Immature natural killer cell (primary cell): Measurements from ENCODE around the gene GLRA1. TPM values are rescaled to one million over a fixed set of nuclear protein-coding genes. Genes with fewer than 3 reads are reported as not detected.
A peak's percentile ranks its signal among the peaks of the same experiment; 100 is the strongest.

Experiments used
- DNase-seq, 3 donors: peaks; one replicate each; pipeline ENCODE4 v3.0.0; 2022; ENCODE audit warnings: mixed read lengths in 1 of 3
- H3K27ac Mint-ChIP-seq, 6 donors: one replicate each; pipeline ENCODE4 v1.8.0; 2020; ENCODE audit warnings: mixed read lengths in 6 of 6, mild to moderate bottlenecking in 5 of 6, inconsistent platforms in 4 of 6, moderate library complexity in 3 of 6
- H3K27me3 Mint-ChIP-seq, 3 donors: one replicate each; pipeline ENCODE4 v1.8.0; 2020 to 2021; ENCODE audit warnings: low read depth in 3 of 3, mild to moderate bottlenecking in 3 of 3, mixed read lengths in 3 of 3, moderate library complexity in 3 of 3, inconsistent platforms in 1 of 3
- H3K36me3 Mint-ChIP-seq, 3 donors: one replicate each; pipeline ENCODE4 v1.8.0; 2020; ENCODE audit warnings: mixed read lengths in 3 of 3, inconsistent platforms in 2 of 3, mild to moderate bottlenecking in 2 of 3
- H3K4me1 Mint-ChIP-seq, 2 donors: one replicate each; pipeline ENCODE4 v1.8.0; 2020; ENCODE audit warnings: inconsistent platforms in 2 of 2, mild to moderate bottlenecking in 2 of 2, mixed read lengths in 2 of 2, moderate library complexity in 1 of 2
- H3K4me3 Mint-ChIP-seq, 5 donors: one replicate each; pipeline ENCODE4 v1.8.0; 2020; ENCODE audit warnings: mild to moderate bottlenecking in 5 of 5, mixed read lengths in 5 of 5, inconsistent platforms in 3 of 5, moderate library complexity in 3 of 5
- H3K9me3 Mint-ChIP-seq, 6 donors: one replicate each; pipeline ENCODE4 v1.8.0; 2020; ENCODE audit warnings: mild to moderate bottlenecking in 6 of 6, mixed read lengths in 6 of 6, inconsistent platforms in 4 of 6, moderate library complexity in 3 of 6
- polyA plus RNA-seq, 3 donors: library from polyadenylated mRNA; unstranded; fragments of 300-500 nt; fragmentation: Illumina TruSeq; gene quantifications; one replicate each; pipeline ENCODE4 v1.2.3, GENCODE V29; 2021

Gene GLRA1
- not detected for polyA plus RNA-seq

GRCh38 chr5:151924564-151925301, at the start of gene GLRA1:
TSS of gene GLRA1 (minus strand) at chr5:151924851. CDS start at chr5:151924549, 302 bp downstream.
- H3K36me3 Mint-ChIP-seq = no peaks in the 10 kb centered on the region
- peaks cover 0 to 22% (median 2%) of the 10 kb centered on the region in 3 donors for H3K27me3 Mint-ChIP-seq
- H3K4me3 Mint-ChIP-seq = no peak within 1 kb of the TSS
- DNase-seq = peak; percentile 28 to 46 (median 32)
- H3K9me3 Mint-ChIP-seq = peaks cover 0 to 36% (median 3%) of the 10 kb centered on the region in 6 donors
- no peaks in the 10 kb centered on the region for H3K4me1 Mint-ChIP-seq
- no peak within 1 kb of the TSS for H3K27ac Mint-ChIP-seq

GRCh38 chr5:151970885-151971284, 46.2 kb upstream of the GLRA1 start:
- peaks cover 0 to 3% (median 0%) of the 10 kb centered on the region in 3 donors for H3K27me3 Mint-ChIP-seq
- no peaks in the 10 kb centered on the region for H3K4me1 Mint-ChIP-seq
- no peak for DNase-seq
- no peak overlapping the region for H3K4me3 Mint-ChIP-seq
- H3K9me3 Mint-ChIP-seq = peaks cover 0 to 2% (median 0%) of the 10 kb centered on the region in 6 donors
- H3K36me3 Mint-ChIP-seq = no peaks in the 10 kb centered on the region
- H3K27ac Mint-ChIP-seq = no peak overlapping the region

- Mint-ChIP-seq H3K27me3 (peaks cover 0 to 4% (median 3%) of the 10 kb centered on the region in 3 donors), H3K4me3 (no peak overlapping the region), H3K4me1 (no peaks in the 10 kb centered on the region), H3K36me3 (peaks cover 0 to 3% (median 0%) of the 10 kb centered on the region in 3 donors), H3K27ac (no peak overlapping the region), H3K9me3 (peaks cover 0 to 5% (median 0%) of the 10 kb centered on the region in 6 donors)
- DNase-seq = no peak
Measured at GRCh38 chr5:151967865-151968264, 43.2 kb upstream of the GLRA1 start.

- H3K36me3 Mint-ChIP-seq = peaks cover 0 to 3% (median 0%) of the 10 kb centered on the region in 3 donors
- H3K4me1 Mint-ChIP-seq = no peaks in the 10 kb centered on the region
- H3K9me3 Mint-ChIP-seq = peaks cover 0 to 5% (median 0%) of the 10 kb centered on the region in 6 donors
- no peak overlapping the region for H3K27ac Mint-ChIP-seq
- H3K4me3 Mint-ChIP-seq = no peak overlapping the region
- peaks cover 0 to 6% (median 3%) of the 10 kb centered on the region in 3 donors for H3K27me3 Mint-ChIP-seq
- no peak for DNase-seq
Measured at GRCh38 chr5:151966046-151966445, 41.4 kb upstream of the GLRA1 start.

- H3K27ac Mint-ChIP-seq = no peak overlapping the region
Measured at GRCh38 chr5:151964471-151964870, 39.8 kb upstream of the GLRA1 start.

GRCh38 chr5:151961557-151961956, 36.9 kb upstream of the GLRA1 start:
- peaks cover 0 to 5% (median 0%) of the 10 kb centered on the region in 6 donors for H3K9me3 Mint-ChIP-seq
- peaks cover 4 to 7% (median 5%) of the 10 kb centered on the region in 3 donors for H3K27me3 Mint-ChIP-seq
- no peak overlapping the region for H3K4me3 Mint-ChIP-seq
- peaks cover 0 to 3% (median 0%) of the 10 kb centered on the region in 3 donors for H3K36me3 Mint-ChIP-seq
- no peaks in the 10 kb centered on the region for H3K4me1 Mint-ChIP-seq
- DNase-seq = no peak
- no peak overlapping the region for H3K27ac Mint-ChIP-seq

More at GRCh38 chr5:151964471-151964870, 39.8 kb upstream of the GLRA1 start:
- Mint-ChIP-seq H3K27me3 (peaks cover 3 to 4% (median 4%) of the 10 kb centered on the region in 3 donors), H3K4me3 (no peak overlapping the region), H3K9me3 (peaks cover 0 to 5% (median 0%) of the 10 kb centered on the region in 6 donors), H3K36me3 (peaks cover 0 to 3% (median 0%) of the 10 kb centered on the region in 3 donors), H3K4me1 (no peaks in the 10 kb centered on the region)
- no peak for DNase-seq

GRCh38 chr5:151958111-151958510, 33.5 kb upstream of the GLRA1 start:
- Mint-ChIP-seq H3K4me1 (no peaks in the 10 kb centered on the region), H3K9me3 (peaks cover 0 to 1% (median 0%) of the 10 kb centered on the region in 6 donors), H3K36me3 (peaks cover 0 to 2% (median 0%) of the 10 kb centered on the region in 3 donors), H3K27me3 (peaks cover 2 to 12% (median 4%) of the 10 kb centered on the region in 3 donors), H3K27ac (no peak overlapping the region), H3K4me3 (no peak overlapping the region)
- DNase-seq = no peak

- Mint-ChIP-seq H3K27ac (no peak overlapping the region), H3K9me3 (peaks cover 0 to 1% (median 0%) of the 10 kb centered on the region in 6 donors), H3K36me3 (no peaks in the 10 kb centered on the region), H3K4me3 (no peak overlapping the region), H3K27me3 (peaks cover 2 to 12% (median 2%) of the 10 kb centered on the region in 3 donors), H3K4me1 (no peaks in the 10 kb centered on the region)
- DNase-seq = no peak
Measured at GRCh38 chr5:151956725-151957124, 32.1 kb upstream of the GLRA1 start.

- Mint-ChIP-seq H3K9me3 (peaks cover 0 to 1% (median 0%) of the 10 kb centered on the region in 6 donors), H3K4me1 (no peaks in the 10 kb centered on the region), H3K27ac (no peak overlapping the region), H3K27me3 (peaks cover 0 to 15% (median 7%) of the 10 kb centered on the region in 3 donors), H3K4me3 (no peak overlapping the region), H3K36me3 (no peaks in the 10 kb centered on the region)
- DNase-seq = no peak
Measured at GRCh38 chr5:151954255-151954654, 29.6 kb upstream of the GLRA1 start.

- Mint-ChIP-seq H3K27ac (no peak overlapping the region), H3K9me3 (peaks cover 0 to 1% (median 0%) of the 10 kb centered on the region in 6 donors), H3K27me3 (peaks cover 0 to 15% (median 7%) of the 10 kb centered on the region in 3 donors), H3K4me1 (no peaks in the 10 kb centered on the region), H3K4me3 (no peak overlapping the region), H3K36me3 (no peaks in the 10 kb centered on the region)
- DNase-seq = no peak
Measured at GRCh38 chr5:151953833-151954232, 29.2 kb upstream of the GLRA1 start.

- H3K9me3 Mint-ChIP-seq = peaks cover 0 to 3% (median 0%) of the 10 kb centered on the region in 6 donors
- no peak overlapping the region for H3K4me3 Mint-ChIP-seq
- no peak overlapping the region for H3K27ac Mint-ChIP-seq
Measured at GRCh38 chr5:151952238-151952637, 27.6 kb upstream of the GLRA1 start.

GRCh38 chr5:151950706-151951105, 26.1 kb upstream of the GLRA1 start:
- Mint-ChIP-seq H3K9me3 (peaks cover 0 to 3% (median 0%) of the 10 kb centered on the region in 6 donors), H3K36me3 (no peaks in the 10 kb centered on the region), H3K27ac (no peak overlapping the region), H3K27me3 (peaks cover 0 to 15% (median 7%) of the 10 kb centered on the region in 3 donors), H3K4me3 (no peak overlapping the region), H3K4me1 (no peaks in the 10 kb centered on the region)
- no peak for DNase-seq

More at GRCh38 chr5:151952238-151952637, 27.6 kb upstream of the GLRA1 start:
- H3K36me3 Mint-ChIP-seq = no peaks in the 10 kb centered on the region
- peaks cover 0 to 15% (median 8%) of the 10 kb centered on the region in 3 donors for H3K27me3 Mint-ChIP-seq
- no peaks in the 10 kb centered on the region for H3K4me1 Mint-ChIP-seq
- no peak for DNase-seq

- Mint-ChIP-seq H3K36me3 (no peaks in the 10 kb centered on the region), H3K4me3 (no peak overlapping the region), H3K27me3 (peaks cover 0 to 17% (median 7%) of the 10 kb centered on the region in 3 donors), H3K27ac (no peak overlapping the region), H3K4me1 (no peaks in the 10 kb centered on the region), H3K9me3 (peaks cover 0 to 4% (median 0%) of the 10 kb centered on the region in 6 donors)
- DNase-seq = no peak
Measured at GRCh38 chr5:151949701-151950308, 25.2 kb upstream of the GLRA1 start.

- DNase-seq = no peak
- H3K27me3 Mint-ChIP-seq = peaks cover 0 to 12% (median 7%) of the 10 kb centered on the region in 3 donors
- peaks cover 0 to 4% (median 0%) of the 10 kb centered on the region in 6 donors for H3K9me3 Mint-ChIP-seq
- no peak overlapping the region for H3K27ac Mint-ChIP-seq
- H3K36me3 Mint-ChIP-seq = no peaks in the 10 kb centered on the region
- no peak overlapping the region for H3K4me3 Mint-ChIP-seq
- no peaks in the 10 kb centered on the region for H3K4me1 Mint-ChIP-seq
Measured at GRCh38 chr5:151949113-151949512, 24.5 kb upstream of the GLRA1 start.
